WTC11 (cell line): ENCODE data around the gene SPIB.

Experiments used
- ATF3 ChIP-seq: sonication (generic); formaldehyde crosslinking; conservative IDR thresholded peaks from 2 replicates; pipeline ENCODE4 v1.8.1; 2022; ENCODE audit warnings: mild to moderate bottlenecking, missing genetic modification reagents
- CTCF ChIP-seq: fragments of 200-600 bp; IDR thresholded peaks from 2 replicates; pipeline ENCODE4 v1.8.0; 2022; ENCODE audit warnings: antibody characterized with exemption
- FOXJ3 ChIP-seq: sonication (generic); formaldehyde crosslinking; IDR thresholded peaks from 2 replicates; pipeline ENCODE4 v1.9.0; 2021; ENCODE audit warnings: missing genetic modification reagents, mild to moderate bottlenecking, borderline replicate concordance
- FOXK1 ChIP-seq: sonication (generic); formaldehyde crosslinking; IDR thresholded peaks from 2 replicates; pipeline ENCODE4 v1.8.0; 2022; ENCODE audit warnings: mild to moderate bottlenecking, moderate library complexity, missing genetic modification reagents
- IRF1 ChIP-seq: sonication (generic); formaldehyde crosslinking; IDR thresholded peaks from 2 replicates; pipeline ENCODE4 v1.8.0; 2023; ENCODE audit warnings: missing genetic modification reagents
- IRF2 ChIP-seq: sonication (generic); formaldehyde crosslinking; IDR thresholded peaks from 2 replicates; pipeline ENCODE4 v1.8.0; 2022; ENCODE audit warnings: low read depth, missing genetic modification reagents, borderline replicate concordance
- KAT7 ChIP-seq: sonication (generic); formaldehyde crosslinking; IDR thresholded peaks from 2 replicates; pipeline ENCODE4 v1.8.1; 2023; ENCODE audit warnings: missing genetic modification reagents, mild to moderate bottlenecking, borderline replicate concordance
- TEAD4 ChIP-seq: sonication (generic); formaldehyde crosslinking; IDR thresholded peaks from 2 replicates; pipeline ENCODE4 v1.8.0; 2022; ENCODE audit warnings: mild to moderate bottlenecking, missing genetic modification reagents

- TF ChIP-seq CTCF = no peak
- no peak for TF ChIP-seq ATF3 (CRISPR knock-in tag)
- no peak; the same call in 1 of the 2 replicates for TF ChIP-seq IRF1 (CRISPR knock-in tag)
- TF ChIP-seq IRF2 (CRISPR knock-in tag) = no peak
- no peak for TF ChIP-seq FOXJ3
- no peak for TF ChIP-seq KAT7 (CRISPR knock-in tag)
- TF ChIP-seq FOXK1 (CRISPR knock-in tag) = no peak
- no peak for TF ChIP-seq TEAD4 (CRISPR knock-in tag)
These were observed 35.5 kb upstream of the SPIB start for GRCh38 chr19:50383001-50383851.
